Gastroesophageal sphincter (tissue), 4 donors: Measurements from ENCODE around the gene ILRUN. TPM values are rescaled to one million over a fixed set of nuclear protein-coding genes. Genes with fewer than 3 reads are reported as not detected.
A peak's percentile ranks its signal among the peaks of the same experiment; 100 is the strongest.
"Not testable (repeated sequence)": the region's sequence is repeated elsewhere in the genome, so short reads cannot be mapped to it uniquely, and the experiment has no call there.

Experiments used
- ATAC-seq: fragments of 150-250 bp; one replicate; pipeline ENCODE4 v1.9.1; 2016; ENCODE audit warnings: mild to moderate bottlenecking, moderate library complexity
- H3K27ac ChIP-seq, 4 donors: fragments of 200-600 bp; sonication (generic) in 3 of 4; 1 replicate in 3 of 4; 2 replicates in 1 of 4; pipeline ENCODE4 v1.5.1; 2016 to 2019
- H3K27me3 ChIP-seq: fragments of 200-600 bp; sonication (generic); one replicate; pipeline ENCODE4 v1.5.1; 2019
- H3K36me3 ChIP-seq, 2 donors: fragments of 200-600 bp; sonication (generic); one replicate each; pipeline ENCODE4 v1.5.1; 2019; ENCODE audit warnings: control low read depth in 1 of 2
- H3K4me1 ChIP-seq, 3 donors: fragments of 200-600 bp; sonication (generic); 1 replicate in 2 of 3; 2 replicates in 1 of 3; pipeline ENCODE4 v1.5.1; 2016 to 2019; ENCODE audit warnings: control low read depth in 2 of 3
- H3K4me3 ChIP-seq, 2 donors: fragments of 200-600 bp; sonication (generic); one replicate each; pipeline ENCODE4 v1.5.1; 2019; ENCODE audit warnings: mild to moderate bottlenecking in 1 of 2, moderate library complexity in 1 of 2
- H3K9me3 ChIP-seq, 3 donors: fragments of 200-600 bp; sonication (generic); one replicate each; pipeline ENCODE4 v1.5.1; 2017 to 2019; ENCODE audit warnings: control low read depth in 2 of 3
- EP300 ChIP-seq: sonication (generic); formaldehyde crosslinking; IDR thresholded peaks from one replicate; pipeline ENCODE4 v1.6.1; 2017; ENCODE audit warnings: antibody characterized with exemption, mild to moderate bottlenecking
- POLR2A ChIP-seq, 2 donors: fragments of 450-650 bp; IDR thresholded peaks; one replicate each; pipeline ENCODE4 v1.6.1; 2017; ENCODE audit warnings: antibody characterized with exemption in 2 of 2, mild to moderate bottlenecking in 2 of 2, moderate library complexity in 1 of 2
- POLR2AphosphoS5 ChIP-seq: sonication (generic); formaldehyde crosslinking; IDR thresholded peaks from one replicate; pipeline ENCODE4 v1.6.1; 2017; ENCODE audit warnings: antibody characterized with exemption
- WGBS, 2 donors: methylation state at CpG; one replicate each; pipeline ENCODE4 v1.1.5; 2018; ENCODE audit warnings: low coverage in 1 of 2; 5-methylcytosine and 5-hydroxymethylcytosine counted together
- total RNA-seq, 4 donors: library from RNA; depleted of rRNA; stranded (reverse); fragments of >200 nt; gene quantifications; one replicate each; pipeline ENCODE4 v1.1.0, GENCODE V29; 2016
- TF ChIP-seq, protein P1 (sequence below), 4 experiments: fragments of 200-600 bp in 2 of 4; fragments of 450-650 bp in 2 of 4; sonication (generic) in 1 of 4; IDR thresholded peaks; one replicate each; pipeline ENCODE4 v1.5.1; 2017 to 2019; ENCODE audit warnings: antibody characterized with exemption in 4 of 4, mild to moderate bottlenecking in 2 of 4, moderate library complexity in 2 of 4

ILRUN gene
- total RNA-seq, 4 donors from 2014 or later: 84.4 to 116 (median 96.6) TPM

DNA sequence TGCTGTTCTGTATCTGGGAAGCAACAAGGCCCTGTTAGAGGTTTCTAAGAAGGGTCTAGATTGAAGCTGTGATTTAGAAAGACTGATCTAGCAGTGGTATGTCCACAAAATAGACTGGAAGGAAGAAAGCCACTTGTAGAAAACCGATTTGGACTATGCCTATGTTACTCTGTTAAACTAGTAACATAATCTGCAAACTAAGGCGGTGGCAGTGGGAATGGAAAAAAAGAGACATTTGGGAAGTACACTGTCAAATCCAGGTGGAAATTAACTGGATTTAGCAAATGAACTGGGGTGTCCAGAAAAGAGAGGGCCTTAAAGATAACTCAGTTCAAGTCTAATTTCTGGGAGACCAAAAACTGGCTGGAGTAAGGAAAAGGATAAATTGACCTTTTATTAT, 11.6 kb downstream of the ILRUN start:
- peaks cover 6 to 45% (median 10%) of the 10 kb centered on the region in 3 donors for H3K4me1 ChIP-seq
- no peaks in the 10 kb centered on the region for H3K36me3 ChIP-seq
- TF ChIP-seq, protein P1, sequence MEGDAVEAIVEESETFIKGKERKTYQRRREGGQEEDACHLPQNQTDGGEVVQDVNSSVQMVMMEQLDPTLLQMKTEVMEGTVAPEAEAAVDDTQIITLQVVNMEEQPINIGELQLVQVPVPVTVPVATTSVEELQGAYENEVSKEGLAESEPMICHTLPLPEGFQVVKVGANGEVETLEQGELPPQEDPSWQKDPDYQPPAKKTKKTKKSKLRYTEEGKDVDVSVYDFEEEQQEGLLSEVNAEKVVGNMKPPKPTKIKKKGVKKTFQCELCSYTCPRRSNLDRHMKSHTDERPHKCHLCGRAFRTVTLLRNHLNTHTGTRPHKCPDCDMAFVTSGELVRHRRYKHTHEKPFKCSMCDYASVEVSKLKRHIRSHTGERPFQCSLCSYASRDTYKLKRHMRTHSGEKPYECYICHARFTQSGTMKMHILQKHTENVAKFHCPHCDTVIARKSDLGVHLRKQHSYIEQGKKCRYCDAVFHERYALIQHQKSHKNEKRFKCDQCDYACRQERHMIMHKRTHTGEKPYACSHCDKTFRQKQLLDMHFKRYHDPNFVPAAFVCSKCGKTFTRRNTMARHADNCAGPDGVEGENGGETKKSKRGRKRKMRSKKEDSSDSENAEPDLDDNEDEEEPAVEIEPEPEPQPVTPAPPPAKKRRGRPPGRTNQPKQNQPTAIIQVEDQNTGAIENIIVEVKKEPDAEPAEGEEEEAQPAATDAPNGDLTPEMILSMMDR (IDR thresholded peaks at IDR 0.05): no peak
- TF ChIP-seq POLR2A (IDR thresholded peaks at IDR 0.05) (no peak), EP300 (no peak), POLR2AphosphoS5 (no peak)
- no peaks in the 10 kb centered on the region for H3K27me3 ChIP-seq
- WGBS, 2 donors: 40 to 67% methylated on average over 1 to 2 of the region's 2 CpGs
- no peak for ATAC-seq
- H3K27ac ChIP-seq: no peak overlapping the region
- no peak overlapping the region for H3K4me3 ChIP-seq
- H3K9me3 ChIP-seq: no peaks in the 10 kb centered on the region

DNA sequence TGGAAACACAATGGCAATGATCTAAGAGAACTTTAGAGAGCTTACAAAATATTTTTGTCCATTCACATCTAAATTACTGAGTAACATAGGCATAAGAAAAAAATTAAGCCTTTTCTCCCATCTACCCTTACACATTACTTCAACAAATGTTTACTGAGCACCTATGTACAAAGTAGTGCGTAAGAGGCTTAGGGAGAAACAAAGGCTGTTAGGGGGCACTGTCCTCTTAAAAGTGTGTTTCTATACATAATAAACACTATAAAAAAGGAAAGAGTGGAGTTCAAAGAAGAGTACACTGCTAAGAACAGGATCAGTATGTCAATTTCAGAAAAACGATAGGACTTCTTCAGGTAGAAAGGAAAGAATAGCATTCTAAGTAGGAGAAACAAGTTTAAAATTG, 12.2 kb downstream of the ILRUN start:
- peaks cover 10 to 48% (median 12%) of the 10 kb centered on the region in 3 donors for H3K4me1 ChIP-seq
- no peak for ATAC-seq
- no peak for TF ChIP-seq POLR2A (IDR thresholded peaks at IDR 0.05)
- TF ChIP-seq, protein P1 (IDR thresholded peaks at IDR 0.05): no peak
- no peak for TF ChIP-seq POLR2AphosphoS5
- TF ChIP-seq EP300: no peak
- H3K4me3 ChIP-seq: no peak overlapping the region
- WGBS, 2 donors: 93 to 100% methylated on average over 1 to 2 of the region's 2 CpGs
- no peaks in the 10 kb centered on the region for H3K36me3 ChIP-seq
- H3K9me3 ChIP-seq: no peaks in the 10 kb centered on the region
- no peaks in the 10 kb centered on the region for H3K27me3 ChIP-seq
- H3K27ac ChIP-seq: no peak overlapping the region

DNA sequence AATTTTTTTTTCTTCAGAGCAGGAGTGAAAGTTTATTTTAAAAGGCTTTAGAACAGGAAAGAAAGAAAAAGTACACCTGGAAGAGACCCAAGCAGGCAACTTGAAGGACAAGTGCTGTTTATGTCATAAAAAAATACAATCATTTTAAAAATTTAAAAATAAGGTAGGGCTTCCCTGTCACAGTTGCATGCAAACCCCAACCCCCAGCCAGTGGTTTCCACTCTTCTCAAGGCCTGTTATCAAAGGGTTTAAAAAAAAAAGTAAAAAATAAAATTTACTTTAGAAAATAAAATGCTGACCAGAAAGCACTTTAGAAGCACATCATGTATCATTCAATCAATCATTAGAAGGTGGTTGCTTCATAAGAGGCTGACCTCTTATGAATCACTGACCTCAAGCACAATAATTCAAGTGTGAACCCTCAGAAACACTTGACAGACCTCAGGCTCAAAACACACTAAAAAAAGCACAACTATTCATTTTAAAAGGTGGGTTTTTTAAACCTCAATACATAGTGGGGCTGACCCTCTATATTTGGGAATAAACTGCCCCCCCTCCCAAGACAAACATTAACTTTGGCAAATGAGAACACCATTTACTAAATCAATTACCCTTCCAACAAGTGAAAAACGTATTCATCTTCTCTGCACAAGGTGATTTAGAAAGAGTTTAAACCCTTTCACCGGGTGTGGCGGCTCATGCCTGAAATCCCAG, 15.6 kb downstream of the ILRUN start:
- Histone ChIP-seq H3K27ac (peak overlapping the region in 2 of 4 donors; percentile 1 to 32), H3K36me3 (no peaks in the 10 kb centered on the region), H3K27me3 (no peaks in the 10 kb centered on the region), H3K9me3 (no peaks in the 10 kb centered on the region), H3K4me1 (peaks cover 10 to 53% (median 12%) of the 10 kb centered on the region in 3 donors), H3K4me3 (no peak overlapping the region)
- WGBS, 2 donors: 51 to 69% methylated on average over 3 of the region's 3 CpGs
- TF ChIP-seq POLR2AphosphoS5 (peak; percentile 58), POLR2A (IDR thresholded peaks at IDR 0.05) (no peak)
- peak; percentile 55 for ATAC-seq

DNA sequence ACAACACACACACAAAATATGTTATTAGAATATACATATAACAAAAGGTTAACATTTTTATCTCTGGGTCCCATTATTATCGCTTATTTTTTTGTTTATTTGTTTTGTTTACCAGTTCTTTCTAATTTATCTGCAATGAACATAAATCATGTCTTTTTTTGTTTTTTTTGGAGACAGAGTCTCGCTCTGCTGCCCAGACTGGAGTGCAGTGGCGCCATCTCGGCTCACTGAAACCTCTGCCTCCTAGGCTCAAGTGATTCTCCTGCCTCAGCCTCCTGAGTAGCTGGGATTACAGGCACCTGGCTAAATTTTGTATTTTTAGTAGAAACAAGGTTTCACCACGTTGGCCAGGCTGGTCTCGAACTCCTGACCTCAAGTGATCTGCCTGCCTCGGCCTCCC, 16.3 kb downstream of the ILRUN start:
- not testable (repeated sequence) for H3K4me3 ChIP-seq, H3K27me3 ChIP-seq, H3K9me3 ChIP-seq, ATAC-seq, H3K36me3 ChIP-seq
- H3K27ac ChIP-seq: peak overlapping the region in 2 of 4 donors; percentile 1 to 32
- H3K4me1 ChIP-seq: peaks cover 10 to 49% (median 12%) of the 10 kb centered on the region in 3 donors
- WGBS, 2 donors: 63 to 75% methylated on average over 4 to 6 of the region's 7 CpGs

DNA sequence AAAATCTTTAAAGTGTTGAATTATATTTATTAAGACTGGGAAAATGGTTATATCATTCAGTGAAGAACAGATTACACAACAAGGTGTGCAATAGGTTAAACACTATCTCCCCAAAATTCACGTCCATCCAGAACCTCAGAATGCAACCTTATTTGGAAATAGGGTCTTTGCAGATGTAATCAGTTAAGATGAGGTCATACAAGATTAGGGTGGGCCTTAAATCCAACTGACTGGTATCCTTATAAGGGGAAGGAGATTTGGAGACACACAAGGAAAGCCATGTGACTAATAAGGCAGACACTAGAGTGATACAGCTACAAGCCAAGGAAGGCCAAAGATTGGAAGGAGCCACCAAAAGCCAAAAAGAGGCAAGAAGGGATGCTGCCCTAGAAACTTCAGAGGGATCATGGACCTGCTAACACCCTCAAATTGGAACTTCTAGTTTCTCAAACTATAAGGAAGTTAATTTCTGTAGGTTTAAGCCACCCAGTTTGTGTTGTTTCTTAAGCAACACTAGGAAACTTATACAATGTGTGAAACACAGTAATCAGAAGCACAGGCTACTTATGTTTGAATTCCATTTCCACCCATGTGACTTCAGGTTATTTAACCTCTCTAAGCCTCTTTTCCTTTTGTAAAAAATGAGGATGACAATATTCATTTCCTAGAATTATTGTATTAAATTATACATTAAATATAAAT, 16.9 kb downstream of the ILRUN start:
- H3K9me3 ChIP-seq: no peaks in the 10 kb centered on the region
- H3K4me1 ChIP-seq: peaks cover 10 to 43% (median 12%) of the 10 kb centered on the region in 3 donors
- no peak for ATAC-seq
- TF ChIP-seq POLR2A (IDR thresholded peaks at IDR 0.05) (no peak), POLR2AphosphoS5 (no peak), EP300 (no peak)
- TF ChIP-seq, protein P1 (IDR thresholded peaks at IDR 0.05): no peak
- H3K36me3 ChIP-seq: no peaks in the 10 kb centered on the region
- WGBS, 2 donors: 52 to 64% methylated on average over 1 of the region's 1 CpG
- H3K27ac ChIP-seq: no peak overlapping the region
- H3K27me3 ChIP-seq: no peaks in the 10 kb centered on the region
- no peak overlapping the region for H3K4me3 ChIP-seq

DNA sequence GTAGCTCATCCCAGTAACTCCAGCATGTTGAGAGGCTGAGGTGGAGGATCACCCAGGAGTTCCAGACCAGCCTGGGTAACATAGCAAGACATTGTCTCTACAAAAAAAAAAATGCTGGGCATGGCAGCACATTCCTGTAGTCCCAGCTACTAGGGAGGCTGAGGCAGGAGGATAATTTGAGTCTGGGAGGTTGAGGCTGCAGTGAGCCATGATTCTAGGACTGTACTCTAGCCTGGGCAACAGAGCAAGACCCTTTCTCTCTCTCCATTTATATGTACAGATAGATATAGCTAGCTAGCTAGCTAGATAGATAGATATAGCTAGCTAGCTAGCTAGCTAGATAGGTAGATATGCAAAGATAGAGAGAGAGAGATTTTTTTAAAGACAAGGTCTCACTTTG, 20.4 kb downstream of the ILRUN start:
- Histone ChIP-seq H3K27me3 (no peaks in the 10 kb centered on the region), H3K4me3 (no peak overlapping the region), H3K9me3 (no peaks in the 10 kb centered on the region), H3K36me3 (no peaks in the 10 kb centered on the region), H3K4me1 (peaks cover 7 to 59% (median 18%) of the 10 kb centered on the region in 3 donors), H3K27ac (no peak overlapping the region)
- no peak for ATAC-seq
- no peak for TF ChIP-seq POLR2AphosphoS5
- no peak for TF ChIP-seq EP300
- TF ChIP-seq, protein P1 (IDR thresholded peaks at IDR 0.05): no peak
- no peak for TF ChIP-seq POLR2A (IDR thresholded peaks at IDR 0.05)

DNA sequence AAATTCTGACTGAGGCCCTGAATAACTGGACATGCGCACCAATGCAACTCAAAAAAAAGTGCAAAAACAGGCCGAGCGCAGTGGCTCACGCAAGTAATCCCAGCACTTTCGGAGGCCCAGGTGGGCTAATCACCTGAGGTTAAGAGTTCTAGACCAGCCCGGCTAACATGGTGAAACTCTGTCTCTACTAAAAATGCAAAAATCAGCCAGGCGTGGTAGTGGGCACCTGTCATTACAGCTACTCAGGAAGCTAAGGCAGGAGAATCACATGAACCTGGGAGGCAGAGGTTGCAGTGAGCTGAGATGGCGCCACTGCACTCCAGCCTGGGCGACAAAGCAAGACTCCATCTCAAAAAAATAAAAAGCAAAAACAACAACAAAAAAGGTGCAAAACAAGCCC, 21.6 kb downstream of the ILRUN start:
- not testable (repeated sequence) for H3K36me3 ChIP-seq, ATAC-seq, H3K27ac ChIP-seq, H3K9me3 ChIP-seq, H3K27me3 ChIP-seq, H3K4me3 ChIP-seq
- peaks cover 2 to 48% (median 16%) of the 10 kb centered on the region in 3 donors for H3K4me1 ChIP-seq
- WGBS, 2 donors: 98 to 100% methylated on average over 8 of the region's 9 CpGs
